ENCODE measurements around the gene EEIG2. TPM values are rescaled to one million over a fixed set of nuclear protein-coding genes. Genes with fewer than 3 reads are reported as not detected.

EEIG2 gene
- total RNA-seq, 2 donors from 2014 or later = 12.4 to 20.3 TPM

GRCh38 chr1:108560189-108560873 is 431 bp downstream of the EEIG2 start:
- Histone ChIP-seq H3K36me3 (no peaks in the 10 kb centered on the region), H3K9me3 (no peaks in the 10 kb centered on the region), H3K27ac (peak overlapping the region; percentile 53 to 61), H3K4me1 (replicated peaks) (peaks cover 8% of the 10 kb centered on the region), H3K4me3 (peak overlapping the region; percentile 37 to 47), H3K27me3 (replicated peaks; ENCODE audit: insufficient read depth) (no peaks in the 10 kb centered on the region)
- intact Hi-C loops (cut with DNase I) = no loop called here
- peak; percentile 21 for DNase-seq (ENCODE audit: low spot score)
- WGBS = under 1% methylated on average over 54 of the region's 59 CpGs
- TF ChIP-seq CTCF (IDR thresholded peaks at IDR 0.05) = no peak
- TF ChIP-seq POLR2AphosphoS5 (IDR thresholded peaks at IDR 0.05) = no peak
- no peak for TF ChIP-seq POLR2A (IDR thresholded peaks at IDR 0.05)

GRCh38 chr1:108560874-108561459 is 1.1 kb downstream of the EEIG2 start:
- no peaks in the 10 kb centered on the region for H3K36me3 ChIP-seq
- peak overlapping the region; percentile 37 to 47 for H3K4me3 ChIP-seq
- TF ChIP-seq CTCF (IDR thresholded peaks at IDR 0.05) (peak in 1 of 4 experiments; percentile 9), POLR2AphosphoS5 (IDR thresholded peaks at IDR 0.05) (no peak), POLR2A (IDR thresholded peaks at IDR 0.05) (peak; percentile 31)
- DNase-seq (ENCODE audit: low spot score) = peak; percentile 18
- no peaks in the 10 kb centered on the region for H3K9me3 ChIP-seq
- peak overlapping the region in 1 of 2 donors; percentile 61 for H3K27ac ChIP-seq
- 10% methylated on average over 5 of the region's 5 CpGs for WGBS
- intact Hi-C loops (cut with DNase I) = no loop called here
- H3K27me3 ChIP-seq (replicated peaks; ENCODE audit: insufficient read depth) = no peaks in the 10 kb centered on the region
- peaks cover 8% of the 10 kb centered on the region for H3K4me1 ChIP-seq (replicated peaks)

GRCh38 chr1:108561689-108562326 is 1.9 kb downstream of the EEIG2 start:
- Histone ChIP-seq H3K4me1 (replicated peaks) (peaks cover 8% of the 10 kb centered on the region), H3K36me3 (no peaks in the 10 kb centered on the region), H3K27me3 (replicated peaks; ENCODE audit: insufficient read depth) (no peaks in the 10 kb centered on the region), H3K4me3 (no peak overlapping the region), H3K27ac (no peak overlapping the region), H3K9me3 (no peaks in the 10 kb centered on the region)
- 47% methylated on average over 11 of the region's 11 CpGs for WGBS
- intact Hi-C loops (cut with DNase I) = no loop called here
- peak; percentile 65 for DNase-seq (ENCODE audit: low spot score)
- TF ChIP-seq CTCF (IDR thresholded peaks at IDR 0.05) (peak in 3 of 4 experiments; percentile 78 to 86 (median 82)), POLR2A (IDR thresholded peaks at IDR 0.05) (no peak), POLR2AphosphoS5 (IDR thresholded peaks at IDR 0.05) (peak; percentile 31)

- intact Hi-C loops (cut with DNase I) = no loop called here
- no peak for DNase-seq (ENCODE audit: low spot score)
- no peaks in the 10 kb centered on the region for H3K36me3 ChIP-seq
- no peaks in the 10 kb centered on the region for H3K9me3 ChIP-seq
- H3K27ac ChIP-seq = no peak overlapping the region
- H3K27me3 ChIP-seq (replicated peaks; ENCODE audit: insufficient read depth) = no peaks in the 10 kb centered on the region
- H3K4me3 ChIP-seq = no peak overlapping the region
- TF ChIP-seq CTCF (IDR thresholded peaks at IDR 0.05) = no peak
- peaks cover 8% of the 10 kb centered on the region for H3K4me1 ChIP-seq (replicated peaks)
- WGBS = 100% methylated on average over 1 of the region's 1 CpG
Observed at GRCh38 chr1:108563808-108564207, 3.9 kb downstream of the EEIG2 start.

All from prostate gland (tissue), 2 donors.